HG03060 (cell line): ENCODE data around the gene TMPRSS3.

ENCODE experiments used
- ATAC-seq: cut with Tn5 transposase; IDR thresholded peaks from one replicate; pipeline ENCODE4 v1.9.1; 2021; ENCODE audit warnings: low read depth, moderate number of reproducible peaks; ENCODE audit not compliant: unreplicated experiment

The TMPRSS3 gene

GRCh38 chr21:42429021-42429420 lies 33.2 kb upstream of the TMPRSS3 start:
- no peak for ATAC-seq

GRCh38 chr21:42427809-42428419 lies 32.1 kb upstream of the TMPRSS3 start:
- no peak for ATAC-seq

- ATAC-seq = no peak
These were observed 31.1 kb upstream of the TMPRSS3 start for GRCh38 chr21:42426876-42427480.

- ATAC-seq = no peak
These were observed 30.6 kb upstream of the TMPRSS3 start for GRCh38 chr21:42426424-42426823.

- no peak for ATAC-seq
These were observed 29.7 kb upstream of the TMPRSS3 start for GRCh38 chr21:42425591-42425990.

GRCh38 chr21:42424914-42425541 lies 29.2 kb upstream of the TMPRSS3 start:
- no peak for ATAC-seq

- no peak for ATAC-seq
These were observed 27.8 kb upstream of the TMPRSS3 start for GRCh38 chr21:42423685-42424084.

GRCh38 chr21:42423197-42423675 lies 27.4 kb upstream of the TMPRSS3 start:
- ATAC-seq = no peak

GRCh38 chr21:42421018-42421793 lies 25.4 kb upstream of the TMPRSS3 start:
- no peak for ATAC-seq

GRCh38 chr21:42419845-42420244 lies 24.0 kb upstream of the TMPRSS3 start:
- no peak for ATAC-seq

- no peak for ATAC-seq
These were observed 23.0 kb upstream of the TMPRSS3 start for GRCh38 chr21:42418886-42419285.

- no peak for ATAC-seq
These were observed 21.7 kb upstream of the TMPRSS3 start for GRCh38 chr21:42417533-42417932.

- peak; percentile 81 for ATAC-seq
These were observed 19.3 kb upstream of the TMPRSS3 start for GRCh38 chr21:42414928-42415769.

GRCh38 chr21:42414553-42414927 lies 18.7 kb upstream of the TMPRSS3 start:
- no peak for ATAC-seq

GRCh38 chr21:42414066-42414465 lies 18.2 kb upstream of the TMPRSS3 start:
- no peak for ATAC-seq

- no peak for ATAC-seq
These were observed 17.6 kb upstream of the TMPRSS3 start for GRCh38 chr21:42413500-42413899.

GRCh38 chr21:42413093-42413492 lies 17.2 kb upstream of the TMPRSS3 start:
- no peak for ATAC-seq

GRCh38 chr21:42412636-42412933 lies 16.7 kb upstream of the TMPRSS3 start:
- no peak for ATAC-seq

- ATAC-seq = no peak
These were observed 16.2 kb upstream of the TMPRSS3 start for GRCh38 chr21:42411891-42412635.
